OCI-M2 (cell line): Measurements from ENCODE around the gene SLC43A2.

Source experiments
- DNase-seq: peaks from one replicate; lab custom pipeline; 2025; ENCODE audit not compliant: unreplicated experiment; lab: John Stamatoyannopoulos, UW

Gene SLC43A2

GRCh38 chr17:1643999-1644492 lies 15.4 kb upstream of the SLC43A2 start:
- no peak for DNase-seq

GRCh38 chr17:1643293-1643998 lies 14.8 kb upstream of the SLC43A2 start:
- DNase-seq = no peak

GRCh38 chr17:1641065-1641403 lies 12.4 kb upstream of the SLC43A2 start:
- no peak for DNase-seq

GRCh38 chr17:1640329-1641064 lies 11.9 kb upstream of the SLC43A2 start:
- no peak for DNase-seq

- DNase-seq = no peak
Measured at GRCh38 chr17:1639549-1640180, 11.0 kb upstream of the SLC43A2 start.

- DNase-seq = no peak
Measured at GRCh38 chr17:1638624-1639300, 10.1 kb upstream of the SLC43A2 start.

- DNase-seq = no peak
Measured at GRCh38 chr17:1638171-1638590, 9.5 kb upstream of the SLC43A2 start.

GRCh38 chr17:1636732-1637285 lies 8.2 kb upstream of the SLC43A2 start:
- DNase-seq = no peak

GRCh38 chr17:1635675-1636465 lies 7.2 kb upstream of the SLC43A2 start:
- DNase-seq = no peak

GRCh38 chr17:1634841-1635650 lies 6.4 kb upstream of the SLC43A2 start:
- DNase-seq = no peak

- DNase-seq = no peak
Measured at GRCh38 chr17:1630662-1631061, 2.0 kb upstream of the SLC43A2 start.

GRCh38 chr17:1629504-1630310 lies 1.1 kb upstream of the SLC43A2 start:
- DNase-seq = peak; percentile 27

- DNase-seq = peak; percentile 36
Measured at GRCh38 chr17:1628856-1629503, 346 bp upstream of the SLC43A2 start.

- peak; percentile 13 for DNase-seq
Measured at GRCh38 chr17:1627182-1627981, 1.3 kb downstream of the SLC43A2 start.

GRCh38 chr17:1626333-1626732 lies 2.3 kb downstream of the SLC43A2 start:
- DNase-seq = no peak

- DNase-seq = no peak
Measured at GRCh38 chr17:1625581-1625980, 3.1 kb downstream of the SLC43A2 start.

- DNase-seq = no peak
Measured at GRCh38 chr17:1625053-1625452, 3.6 kb downstream of the SLC43A2 start.
